Measurements from ENCODE around the gene PRRT1B. TPM values are rescaled to one million over a fixed set of nuclear protein-coding genes. Genes with fewer than 3 reads are reported as not detected.
A peak's percentile ranks its signal among the peaks of the same experiment; 100 is the strongest.

PRRT1B gene
- total and polyA plus RNA-seq, 9 of the 15 experiments (the other 6 are each of a cell fraction or from before 2014, with no cell fraction given) = not detected

DNA sequence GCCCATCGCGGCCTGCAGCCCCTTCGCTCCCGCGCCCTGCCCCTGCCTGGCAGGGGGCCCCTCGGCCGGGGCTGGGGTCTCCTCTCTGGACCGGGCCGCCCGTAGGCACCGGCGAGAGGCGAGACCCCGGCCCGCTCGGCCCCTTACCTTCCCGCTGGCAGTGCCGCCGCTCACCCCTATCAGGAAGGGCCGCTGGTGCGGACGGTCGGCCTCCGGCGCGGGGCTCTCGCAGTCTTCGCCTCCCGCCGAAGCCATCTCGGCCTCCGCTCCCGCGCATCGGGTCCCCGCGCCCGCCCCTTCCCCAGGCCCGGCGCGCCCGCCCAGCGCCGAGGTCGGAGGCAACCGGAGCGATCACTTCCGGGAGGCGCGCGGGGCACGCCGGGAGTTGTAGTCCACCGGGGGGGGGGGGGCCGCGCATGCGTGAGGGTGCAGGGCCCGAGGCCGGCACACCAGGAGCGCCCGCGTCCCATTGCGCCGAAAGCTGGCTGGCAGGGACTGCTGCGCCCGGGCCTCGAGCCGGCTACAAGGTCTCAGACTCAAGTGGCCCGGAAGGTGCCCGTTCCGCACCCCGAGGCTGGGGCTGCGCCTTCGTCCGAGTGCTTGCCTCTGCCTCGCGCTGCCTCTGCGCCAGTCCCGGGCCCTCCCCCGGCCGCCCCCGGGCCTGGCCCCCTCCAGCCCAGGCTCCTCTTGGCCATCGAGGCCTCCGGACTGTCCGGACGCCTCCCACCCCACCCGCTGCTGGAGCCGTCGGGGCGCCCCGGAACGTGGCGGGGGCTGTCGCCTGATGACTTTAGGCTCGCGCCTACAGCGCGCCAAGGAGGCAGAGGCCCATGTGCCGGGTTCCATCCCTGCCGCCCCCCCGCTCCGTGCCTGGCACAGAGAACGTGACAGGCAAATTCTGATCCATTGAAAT lies 14.1 kb upstream of the PRRT1B start, which contains the start of gene UCK1 (continued):
- TF ChIP-seq DMBX1 (CRISPR knock-in tag; IDR thresholded peaks at IDR 0.05; ENCODE audit: borderline replicate concordance) = no peak
- TF ChIP-seq GTF2E2 (tag; IDR thresholded peaks at IDR 0.05) = no peak
- peak; percentile 4; the same call in 1 of the 2 replicates for TF ChIP-seq JUND (IDR thresholded peaks at IDR 0.05; ENCODE audit: borderline replicate concordance, low read depth, low read length)
- no peak; the same call in 2 of the 3 replicates for TF ChIP-seq JUND (tag; IDR thresholded peaks at IDR 0.05; ENCODE audit: borderline replicate concordance, low read depth, low read length)
- no peak for TF ChIP-seq ZNF778 (CRISPR knock-in tag; IDR thresholded peaks at IDR 0.05)
- 0 out of 2 replicates have a peak, but pooled peaks have one; percentile 56 for TF ChIP-seq E2F3 (CRISPR knock-in tag; IDR thresholded peaks at IDR 0.05)
- no peak for TF ChIP-seq TCF3 (CRISPR knock-in tag; IDR thresholded peaks at IDR 0.05)
- TF ChIP-seq RBM14 (IDR thresholded peaks at IDR 0.05; ENCODE audit: borderline replicate concordance, insufficient read depth, low read depth, low read length) = no peak
- TF ChIP-seq SMAD3 (CRISPR knock-in tag; conservative IDR thresholded peaks at IDR 0.05) = no peak
- TF ChIP-seq BRD9 (IDR thresholded peaks at IDR 0.05; ENCODE audit: low read depth, partially characterized antibody) = no peak
- no peak for TF ChIP-seq CREBBP (IDR thresholded peaks at IDR 0.05; ENCODE audit: low read depth, low read length)
- no peak for TF ChIP-seq PCBP2 (IDR thresholded peaks at IDR 0.05; ENCODE audit: low read depth, low read length, poor library complexity, severe bottlenecking)
- TF ChIP-seq ZNF586 (CRISPR knock-in tag; conservative IDR thresholded peaks at IDR 0.05) = no peak
- TF ChIP-seq ATF7 (IDR thresholded peaks at IDR 0.05) = no peak
- TF ChIP-seq U2AF1 (optimal IDR thresholded peaks at IDR 0.05; ENCODE audit: low read depth, low read length) = peak; percentile 43
- TF ChIP-seq, protein P1, sequence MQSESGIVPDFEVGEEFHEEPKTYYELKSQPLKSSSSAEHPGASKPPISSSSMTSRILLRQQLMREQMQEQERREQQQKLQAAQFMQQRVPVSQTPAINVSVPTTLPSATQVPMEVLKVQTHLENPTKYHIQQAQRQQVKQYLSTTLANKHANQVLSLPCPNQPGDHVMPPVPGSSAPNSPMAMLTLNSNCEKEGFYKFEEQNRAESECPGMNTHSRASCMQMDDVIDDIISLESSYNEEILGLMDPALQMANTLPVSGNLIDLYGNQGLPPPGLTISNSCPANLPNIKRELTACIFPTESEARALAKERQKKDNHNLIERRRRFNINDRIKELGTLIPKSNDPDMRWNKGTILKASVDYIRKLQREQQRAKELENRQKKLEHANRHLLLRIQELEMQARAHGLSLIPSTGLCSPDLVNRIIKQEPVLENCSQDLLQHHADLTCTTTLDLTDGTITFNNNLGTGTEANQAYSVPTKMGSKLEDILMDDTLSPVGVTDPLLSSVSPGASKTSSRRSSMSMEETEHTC (IDR thresholded peaks at IDR 0.05) = no peak
- TF ChIP-seq TAF1 (IDR thresholded peaks at IDR 0.05; ENCODE audit: control insufficient read depth, extremely low read depth, insufficient read depth, low read length, severe bottlenecking) = peak; percentile 43
- TF ChIP-seq ZFPM2 (CRISPR knock-in tag; IDR thresholded peaks at IDR 0.05) = no peak
- no peak for TF ChIP-seq SRSF1 (IDR thresholded peaks at IDR 0.05; ENCODE audit: low read depth, low read length)
- TF ChIP-seq, protein P2, sequence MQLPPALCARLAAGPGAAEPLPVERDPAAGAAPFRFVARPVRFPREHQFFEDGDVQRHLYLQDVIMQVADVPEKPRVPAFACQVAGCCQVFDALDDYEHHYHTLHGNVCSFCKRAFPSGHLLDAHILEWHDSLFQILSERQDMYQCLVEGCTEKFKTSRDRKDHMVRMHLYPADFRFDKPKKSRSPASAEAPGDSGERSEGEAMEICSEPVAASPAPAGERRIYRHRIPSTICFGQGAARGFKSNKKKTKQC (CRISPR knock-in tag; IDR thresholded peaks at IDR 0.05) = no peak
- no peak for TF ChIP-seq SREBF2 (CRISPR knock-in tag; IDR thresholded peaks at IDR 0.05)
- no peak for TF ChIP-seq TOE1 (IDR thresholded peaks at IDR 0.05; ENCODE audit: borderline replicate concordance)
- TF ChIP-seq TOE1 (CRISPR knock-in tag; IDR thresholded peaks at IDR 0.05; ENCODE audit: borderline replicate concordance, low read depth) = no peak
- TF ChIP-seq, protein P3, sequence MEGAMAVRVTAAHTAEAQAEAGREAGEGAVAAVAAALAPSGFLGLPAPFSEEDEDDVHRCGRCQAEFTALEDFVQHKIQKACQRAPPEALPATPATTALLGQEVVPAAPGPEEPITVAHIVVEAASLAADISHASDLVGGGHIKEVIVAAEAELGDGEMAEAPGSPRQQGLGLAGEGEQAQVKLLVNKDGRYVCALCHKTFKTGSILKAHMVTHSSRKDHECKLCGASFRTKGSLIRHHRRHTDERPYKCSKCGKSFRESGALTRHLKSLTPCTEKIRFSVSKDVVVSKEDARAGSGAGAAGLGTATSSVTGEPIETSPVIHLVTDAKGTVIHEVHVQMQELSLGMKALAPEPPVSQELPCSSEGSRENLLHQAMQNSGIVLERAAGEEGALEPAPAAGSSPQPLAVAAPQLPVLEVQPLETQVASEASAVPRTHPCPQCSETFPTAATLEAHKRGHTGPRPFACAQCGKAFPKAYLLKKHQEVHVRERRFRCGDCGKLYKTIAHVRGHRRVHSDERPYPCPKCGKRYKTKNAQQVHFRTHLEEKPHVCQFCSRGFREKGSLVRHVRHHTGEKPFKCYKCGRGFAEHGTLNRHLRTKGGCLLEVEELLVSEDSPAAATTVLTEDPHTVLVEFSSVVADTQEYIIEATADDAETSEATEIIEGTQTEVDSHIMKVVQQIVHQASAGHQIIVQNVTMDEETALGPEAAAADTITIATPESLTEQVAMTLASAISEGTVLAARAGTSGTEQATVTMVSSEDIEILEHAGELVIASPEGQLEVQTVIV (CRISPR knock-in tag; IDR thresholded peaks at IDR 0.05; ENCODE audit: borderline replicate concordance) = no peak
